Osteoblast (primary cell): ENCODE measurements around the gene ADGRG4. TPM values are rescaled to one million over a fixed set of nuclear protein-coding genes. Genes with fewer than 3 reads are reported as not detected.

Experiments
- DNase-seq: peaks from one replicate; pipeline ENCODE4 v3.0.0; 2011; ENCODE audit warnings: low spot score, mixed read lengths; ENCODE audit not compliant: insufficient read length; ENCODE audit errors: missing footprints
- H2AFZ ChIP-seq: 2 replicates; pipeline ENCODE4 v1.6.0; 2011; ENCODE audit warnings: mild to moderate bottlenecking, low read length
- H3K27ac ChIP-seq: 2 replicates; pipeline ENCODE4 v1.5.1; 2011; ENCODE audit warnings: mild to moderate bottlenecking, low read depth, low read length, moderate library complexity
- H3K27me3 ChIP-seq: 2 replicates; pipeline ENCODE4 v1.6.0; 2012; ENCODE audit warnings: mild to moderate bottlenecking, control low read depth, inconsistent platforms, low read length, moderate library complexity; ENCODE audit not compliant: insufficient read depth
- H3K36me3 ChIP-seq: 2 replicates; pipeline ENCODE4 v1.5.1; 2011; ENCODE audit warnings: mild to moderate bottlenecking, low read length, control low read depth, moderate library complexity; ENCODE audit not compliant: insufficient read depth
- H3K4me1 ChIP-seq: 2 replicates; pipeline ENCODE4 v1.5.1; 2011; ENCODE audit warnings: mild to moderate bottlenecking, low read length, control low read depth, moderate library complexity; ENCODE audit not compliant: insufficient read depth
- H3K4me2 ChIP-seq: 2 replicates; pipeline ENCODE4 v1.6.0; 2011; ENCODE audit warnings: mild to moderate bottlenecking, low read length; ENCODE audit not compliant: insufficient read depth
- H3K4me3 ChIP-seq: fragments of 200-600 bp; sonication (generic); 3 replicates; pipeline ENCODE4 v1.5.1; 2012; ENCODE audit warnings: mild to moderate bottlenecking, low read length, inconsistent platforms; ENCODE audit not compliant: insufficient read depth
- H3K79me2 ChIP-seq: 2 replicates; pipeline ENCODE4 v1.6.0; 2012; ENCODE audit warnings: mild to moderate bottlenecking, low read length, control low read depth, inconsistent platforms; ENCODE audit not compliant: insufficient read depth
- H3K9me3 ChIP-seq: 2 replicates; pipeline ENCODE4 v1.5.1; 2011; ENCODE audit warnings: low read depth, low read length, control low read depth
- H4K20me1 ChIP-seq: 2 replicates; pipeline ENCODE4 v1.6.0; 2012; ENCODE audit warnings: mild to moderate bottlenecking, low read length, control low read depth; ENCODE audit not compliant: insufficient read depth
- CTCF ChIP-seq: IDR thresholded peaks from 2 replicates; pipeline ENCODE4 v1.5.1; 2011; ENCODE audit warnings: mild to moderate bottlenecking, low read depth, low read length, moderate library complexity; ENCODE audit errors: extremely low read depth
- total RNA-seq: library from RNA; depleted of rRNA; stranded (reverse); fragments of >200 nt; gene quantifications from 2 replicates; pipeline ENCODE4 v1.2.3, GENCODE V29; 2012

The ADGRG4 gene
- total RNA-seq, 1 donor, result not detected

- Histone ChIP-seq H3K4me1 (no peaks in the 10 kb centered on the region), H4K20me1 (no peaks in the 10 kb centered on the region), H3K4me2 (no peak overlapping the region), H3K27me3 (no peaks in the 10 kb centered on the region), H3K9me3 (no peaks in the 10 kb centered on the region), H3K79me2 (no peaks in the 10 kb centered on the region), H3K4me3 (no peak overlapping the region), H3K27ac (no peak overlapping the region), H3K36me3 (no peaks in the 10 kb centered on the region), H2AFZ (no peak overlapping the region)
- no peak for TF ChIP-seq CTCF
- no peak for DNase-seq
Measured at GRCh38 chrX:136318895-136319597, 18.3 kb downstream of the ADGRG4 start.

GRCh38 chrX:136319600-136319999, 18.8 kb downstream of the ADGRG4 start:
- no peaks in the 10 kb centered on the region for H3K9me3 ChIP-seq
- H2AFZ ChIP-seq, result no peak overlapping the region
- no peak for TF ChIP-seq CTCF
- H3K27me3 ChIP-seq, result no peaks in the 10 kb centered on the region
- no peaks in the 10 kb centered on the region for H3K79me2 ChIP-seq
- H4K20me1 ChIP-seq, result no peaks in the 10 kb centered on the region
- no peaks in the 10 kb centered on the region for H3K36me3 ChIP-seq
- no peak overlapping the region for H3K4me3 ChIP-seq
- no peak for DNase-seq
- no peaks in the 10 kb centered on the region for H3K4me1 ChIP-seq
- no peak overlapping the region for H3K4me2 ChIP-seq
- no peak overlapping the region for H3K27ac ChIP-seq

- Histone ChIP-seq H3K27me3 (no peaks in the 10 kb centered on the region), H3K4me2 (no peak overlapping the region), H3K4me1 (no peaks in the 10 kb centered on the region), H2AFZ (no peak overlapping the region), H3K36me3 (no peaks in the 10 kb centered on the region), H3K79me2 (no peaks in the 10 kb centered on the region), H3K4me3 (no peak overlapping the region), H4K20me1 (no peaks in the 10 kb centered on the region), H3K27ac (no peak overlapping the region), H3K9me3 (no peaks in the 10 kb centered on the region)
- TF ChIP-seq CTCF, result no peak
- DNase-seq, result no peak
Measured at GRCh38 chrX:136321532-136321931, 20.8 kb downstream of the ADGRG4 start.

- DNase-seq, result no peak
- H3K9me3 ChIP-seq, result no peaks in the 10 kb centered on the region
- no peak overlapping the region for H3K27ac ChIP-seq
- no peaks in the 10 kb centered on the region for H3K27me3 ChIP-seq
- H3K4me1 ChIP-seq, result no peaks in the 10 kb centered on the region
- no peak for TF ChIP-seq CTCF
- H3K79me2 ChIP-seq, result no peaks in the 10 kb centered on the region
- H4K20me1 ChIP-seq, result no peaks in the 10 kb centered on the region
- H3K36me3 ChIP-seq, result no peaks in the 10 kb centered on the region
- H3K4me3 ChIP-seq, result no peak overlapping the region
- H2AFZ ChIP-seq, result no peak overlapping the region
- no peak overlapping the region for H3K4me2 ChIP-seq
Measured at GRCh38 chrX:136322064-136322463, 21.3 kb downstream of the ADGRG4 start.
